ENCODE data around the gene TMA7B.

The TMA7B gene

DNA sequence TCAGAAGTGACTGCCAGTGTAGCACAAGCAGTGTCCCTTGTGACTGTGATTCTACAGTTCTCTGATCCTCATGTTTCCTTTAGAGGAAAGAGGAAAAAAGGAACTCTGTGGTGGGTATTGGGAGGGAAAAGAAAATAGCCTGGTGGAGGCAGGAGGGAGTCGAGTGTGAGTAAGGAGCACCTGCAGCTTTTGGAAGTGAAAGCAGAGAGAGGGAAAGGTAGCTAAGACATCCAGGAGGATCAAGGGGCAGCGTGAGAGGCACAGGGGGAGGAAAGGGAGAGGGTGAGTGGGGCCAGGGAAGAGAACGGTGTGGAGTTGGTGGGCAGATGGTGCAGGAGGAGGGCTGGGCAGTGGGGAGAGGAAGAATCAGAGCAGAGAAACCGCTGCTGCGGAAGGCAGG is 12.4 kb downstream of the TMA7B start:
- Histone ChIP-seq H3K4me1 (ENCODE audit: low read length) (no peaks in the 10 kb centered on the region), H3K79me2 (ENCODE audit: low read length) (no peaks in the 10 kb centered on the region), H3K27me3 (ENCODE audit: low read depth, low read length) (peaks cover 82% of the 10 kb centered on the region), H3K4me2 (ENCODE audit: low read length) (no peak overlapping the region), H3K9me3 (ENCODE audit: insufficient read depth, low read length) (no peaks in the 10 kb centered on the region), H4K20me1 (ENCODE audit: insufficient read depth, low read length) (no peaks in the 10 kb centered on the region), H3K27ac (ENCODE audit: low read length) (no peak overlapping the region), H3K4me3 (ENCODE audit: low read length) (no peak overlapping the region), H2AFZ (ENCODE audit: low read depth, low read length) (no peak overlapping the region), H3K36me3 (replicated peaks; ENCODE audit: low read depth, low read length) (no peaks in the 10 kb centered on the region), H3K9ac (ENCODE audit: low read length) (no peak overlapping the region)
- no peak for TF ChIP-seq EZH2phosphoT487 (IDR thresholded peaks at IDR 0.05; ENCODE audit: low read depth)
- TF ChIP-seq, protein P1, sequence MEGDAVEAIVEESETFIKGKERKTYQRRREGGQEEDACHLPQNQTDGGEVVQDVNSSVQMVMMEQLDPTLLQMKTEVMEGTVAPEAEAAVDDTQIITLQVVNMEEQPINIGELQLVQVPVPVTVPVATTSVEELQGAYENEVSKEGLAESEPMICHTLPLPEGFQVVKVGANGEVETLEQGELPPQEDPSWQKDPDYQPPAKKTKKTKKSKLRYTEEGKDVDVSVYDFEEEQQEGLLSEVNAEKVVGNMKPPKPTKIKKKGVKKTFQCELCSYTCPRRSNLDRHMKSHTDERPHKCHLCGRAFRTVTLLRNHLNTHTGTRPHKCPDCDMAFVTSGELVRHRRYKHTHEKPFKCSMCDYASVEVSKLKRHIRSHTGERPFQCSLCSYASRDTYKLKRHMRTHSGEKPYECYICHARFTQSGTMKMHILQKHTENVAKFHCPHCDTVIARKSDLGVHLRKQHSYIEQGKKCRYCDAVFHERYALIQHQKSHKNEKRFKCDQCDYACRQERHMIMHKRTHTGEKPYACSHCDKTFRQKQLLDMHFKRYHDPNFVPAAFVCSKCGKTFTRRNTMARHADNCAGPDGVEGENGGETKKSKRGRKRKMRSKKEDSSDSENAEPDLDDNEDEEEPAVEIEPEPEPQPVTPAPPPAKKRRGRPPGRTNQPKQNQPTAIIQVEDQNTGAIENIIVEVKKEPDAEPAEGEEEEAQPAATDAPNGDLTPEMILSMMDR (IDR thresholded peaks at IDR 0.05; ENCODE audit: low read depth, low read length), result no peak

DNA sequence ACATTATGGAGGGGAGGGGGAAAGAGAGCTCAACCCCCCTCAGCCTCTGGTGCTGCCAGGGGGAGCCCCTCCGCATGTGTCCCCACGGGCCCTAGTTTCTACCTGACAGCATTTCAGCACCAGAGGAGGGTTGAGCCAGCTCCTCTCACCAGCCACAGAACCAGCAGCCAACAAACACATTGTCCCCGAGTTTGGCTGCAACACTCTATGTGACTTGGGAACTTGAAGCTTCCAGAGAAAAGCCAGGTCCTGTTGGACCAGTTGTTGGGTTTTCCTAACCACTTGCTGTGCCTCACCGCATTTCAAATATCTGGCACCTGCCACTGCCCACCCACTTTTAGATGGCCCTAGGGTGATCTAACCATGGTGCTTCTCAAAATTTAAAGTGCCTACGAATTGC is 13.5 kb downstream of the TMA7B start:
- Histone ChIP-seq H2AFZ (ENCODE audit: low read depth, low read length) (no peak overlapping the region), H3K9ac (ENCODE audit: low read length) (no peak overlapping the region), H3K4me2 (ENCODE audit: low read length) (no peak overlapping the region), H3K4me3 (ENCODE audit: low read length) (no peak overlapping the region), H3K79me2 (ENCODE audit: low read length) (no peaks in the 10 kb centered on the region), H3K27me3 (ENCODE audit: low read depth, low read length) (peaks cover 83% of the 10 kb centered on the region), H3K27ac (ENCODE audit: low read length) (no peak overlapping the region), H3K4me1 (ENCODE audit: low read length) (no peaks in the 10 kb centered on the region), H4K20me1 (ENCODE audit: insufficient read depth, low read length) (no peaks in the 10 kb centered on the region), H3K9me3 (ENCODE audit: insufficient read depth, low read length) (no peaks in the 10 kb centered on the region), H3K36me3 (replicated peaks; ENCODE audit: low read depth, low read length) (no peaks in the 10 kb centered on the region)
- no peak for TF ChIP-seq EZH2phosphoT487 (IDR thresholded peaks at IDR 0.05; ENCODE audit: low read depth)
- TF ChIP-seq, protein P1 (IDR thresholded peaks at IDR 0.05; ENCODE audit: low read depth, low read length), result no peak

DNA sequence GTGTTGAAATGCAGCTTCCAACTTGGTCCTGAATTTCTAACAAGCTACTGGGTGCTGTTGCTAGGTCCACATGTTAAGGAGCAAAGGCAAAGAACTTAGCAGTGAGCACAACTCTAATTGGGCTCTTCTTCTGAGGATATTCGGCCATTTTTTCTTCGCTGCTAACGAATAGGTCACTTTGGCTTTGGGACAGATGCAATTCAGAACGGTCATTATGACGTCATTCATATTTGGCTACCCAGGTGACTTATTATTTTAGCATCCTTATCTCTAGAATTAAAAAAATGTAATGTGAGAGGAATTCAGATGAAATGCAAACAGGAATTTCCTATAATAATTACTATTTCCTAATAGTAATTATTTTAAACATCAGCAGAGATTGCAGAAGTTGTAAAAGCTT is 13.9 kb downstream of the TMA7B start:
- Histone ChIP-seq H3K79me2 (ENCODE audit: low read length) (no peaks in the 10 kb centered on the region), H3K27ac (ENCODE audit: low read length) (no peak overlapping the region), H4K20me1 (ENCODE audit: insufficient read depth, low read length) (no peaks in the 10 kb centered on the region), H2AFZ (ENCODE audit: low read depth, low read length) (no peak overlapping the region), H3K4me2 (ENCODE audit: low read length) (no peak overlapping the region), H3K9ac (ENCODE audit: low read length) (no peak overlapping the region), H3K27me3 (ENCODE audit: low read depth, low read length) (peaks cover 83% of the 10 kb centered on the region), H3K36me3 (replicated peaks; ENCODE audit: low read depth, low read length) (no peaks in the 10 kb centered on the region), H3K9me3 (ENCODE audit: insufficient read depth, low read length) (no peaks in the 10 kb centered on the region), H3K4me1 (ENCODE audit: low read length) (no peaks in the 10 kb centered on the region), H3K4me3 (ENCODE audit: low read length) (no peak overlapping the region)
- TF ChIP-seq, protein P1 (IDR thresholded peaks at IDR 0.05; ENCODE audit: low read depth, low read length), result no peak

DNA sequence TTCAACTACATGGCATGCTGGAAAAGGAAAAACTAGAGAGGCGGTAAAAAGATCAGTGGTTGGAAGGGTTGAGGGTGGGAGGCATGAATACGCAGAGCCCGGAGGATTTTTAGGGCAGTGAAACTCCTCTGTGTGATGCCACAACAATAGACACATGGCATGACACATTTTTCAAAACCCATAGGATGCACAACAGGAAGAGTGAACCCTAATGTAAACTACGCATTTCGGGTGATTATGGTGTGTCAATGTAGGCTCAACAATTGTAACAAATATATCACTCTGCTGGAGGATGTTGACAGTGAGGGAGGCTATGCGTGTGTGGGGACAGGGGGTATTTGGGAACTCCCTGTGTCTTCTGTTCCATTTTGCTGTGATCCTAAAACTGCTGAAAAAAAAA is 18.9 kb downstream of the TMA7B start:
- Histone ChIP-seq H3K27me3 (ENCODE audit: low read depth, low read length) (peaks cover 70% of the 10 kb centered on the region), H3K9ac (ENCODE audit: low read length) (no peak overlapping the region), H3K9me3 (ENCODE audit: insufficient read depth, low read length) (no peaks in the 10 kb centered on the region), H3K27ac (ENCODE audit: low read length) (no peak overlapping the region), H3K4me3 (ENCODE audit: low read length) (no peak overlapping the region), H2AFZ (ENCODE audit: low read depth, low read length) (no peak overlapping the region), H3K79me2 (ENCODE audit: low read length) (no peaks in the 10 kb centered on the region), H4K20me1 (ENCODE audit: insufficient read depth, low read length) (no peaks in the 10 kb centered on the region; the same call in 1 of the 2 replicates), H3K36me3 (replicated peaks; ENCODE audit: low read depth, low read length) (no peaks in the 10 kb centered on the region), H3K4me2 (ENCODE audit: low read length) (no peak overlapping the region), H3K4me1 (ENCODE audit: low read length) (no peaks in the 10 kb centered on the region)
- TF ChIP-seq, protein P1 (IDR thresholded peaks at IDR 0.05; ENCODE audit: low read depth, low read length), result no peak
- no peak for TF ChIP-seq EZH2phosphoT487 (IDR thresholded peaks at IDR 0.05; ENCODE audit: low read depth)
